Measurements from ENCODE around the gene TANC2. TPM values are rescaled to one million over a fixed set of nuclear protein-coding genes. Genes with fewer than 3 reads are reported as not detected.

The TANC2 gene
- 9.6 and 16.4 TPM in 2 replicates for total RNA-seq

GRCh38 chr17:62965686-62966425, at the start of gene TANC2:
Gene TANC2 (plus strand): TSS chr17:62966235. CDS start chr17:63009560, 43,325 bp downstream.
- DNase-seq (ENCODE audit: low read depth, low spot score), result peak; percentile 46

DNA sequence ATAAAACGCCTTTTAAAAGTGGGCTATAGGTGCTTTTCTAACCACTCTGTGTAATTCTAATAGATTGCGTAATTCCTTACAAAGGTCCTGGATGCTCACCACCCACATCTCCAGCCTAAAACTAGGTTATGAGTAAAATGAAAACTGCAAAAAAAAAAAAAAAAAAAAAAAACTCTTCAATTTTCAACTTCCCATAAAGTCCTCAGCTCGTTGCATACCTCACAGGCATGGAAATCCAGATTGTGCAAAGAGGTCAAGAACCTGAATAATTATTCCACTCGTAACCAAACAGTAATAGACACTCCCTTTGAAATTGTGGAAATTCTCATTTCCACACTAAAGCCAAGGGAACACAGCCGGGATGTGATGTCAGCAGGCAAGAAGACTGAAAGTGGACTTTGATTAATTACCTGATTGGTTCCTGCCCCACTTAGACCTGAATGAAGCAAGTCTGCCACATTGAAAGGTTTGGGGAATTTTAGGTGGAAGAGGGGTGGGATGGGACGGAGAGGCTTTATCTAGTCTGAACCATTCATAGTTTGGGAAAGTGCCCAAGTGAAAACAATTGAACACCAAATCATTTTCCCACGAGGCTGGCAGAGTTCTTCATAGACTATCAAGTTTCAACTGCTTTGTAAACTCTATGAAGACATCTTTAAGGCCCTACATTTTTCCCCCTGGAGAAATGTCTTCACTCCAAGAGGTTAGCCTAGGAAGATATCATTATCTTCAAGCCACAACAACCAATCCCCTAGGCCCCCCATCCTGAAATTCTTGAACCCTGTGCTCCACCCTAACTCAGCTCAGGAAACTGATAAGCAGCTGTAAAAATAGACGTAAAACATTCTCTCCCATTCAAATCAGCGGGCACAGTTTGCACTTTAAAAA, 49.1 kb upstream of the TANC2 start:
- DNase-seq (ENCODE audit: low read depth, low spot score), result no peak

DNA sequence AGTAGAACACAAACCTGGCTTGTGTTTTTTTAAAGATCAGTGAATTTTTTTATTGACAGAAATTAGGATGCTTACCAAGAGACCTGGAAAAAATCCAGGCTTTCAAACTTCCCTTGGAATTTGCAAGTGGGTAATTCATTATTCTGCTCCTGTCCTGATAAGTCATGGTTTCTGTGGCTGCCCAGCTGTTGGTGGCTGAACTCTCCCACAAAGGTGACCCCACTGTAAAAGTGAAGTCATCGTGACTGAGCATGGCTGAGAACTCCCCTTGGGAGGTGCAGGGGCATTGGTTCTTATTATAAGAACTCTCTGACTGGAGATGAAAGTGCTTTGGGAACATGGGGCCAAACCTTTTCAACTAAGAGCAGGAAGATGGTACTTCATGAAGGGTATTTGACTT, 46.6 kb upstream of the TANC2 start:
- no peak for DNase-seq (ENCODE audit: low read depth, low spot score)

- DNase-seq (ENCODE audit: low read depth, low spot score), result no peak
Measured at GRCh38 chr17:62920300-62920699, 45.7 kb upstream of the TANC2 start.

DNA sequence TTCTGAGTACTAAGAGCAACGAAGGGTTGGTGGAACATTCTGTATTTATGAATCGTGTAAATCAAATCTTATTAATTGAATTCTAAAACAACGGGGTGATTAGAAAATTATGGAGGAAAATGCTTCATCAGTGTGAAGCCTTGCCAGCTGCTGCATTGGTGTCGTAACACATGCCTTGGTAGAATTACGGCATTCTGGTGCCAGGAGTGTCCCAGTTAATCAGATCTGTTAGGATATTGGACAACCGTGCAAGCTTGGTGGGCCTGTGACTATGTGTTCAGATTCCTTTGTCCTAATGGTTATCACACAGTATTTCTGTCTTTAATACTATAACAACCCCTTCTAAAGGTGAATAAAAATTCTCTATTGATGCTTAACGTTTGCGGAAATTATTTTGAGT, 44.2 kb upstream of the TANC2 start:
- no peak for DNase-seq (ENCODE audit: low read depth, low spot score)

GRCh38 chr17:62923258-62924150, 42.5 kb upstream of the TANC2 start:
- DNase-seq (ENCODE audit: low read depth, low spot score), result no peak

GRCh38 chr17:62925267-62925836, 40.7 kb upstream of the TANC2 start:
- DNase-seq (ENCODE audit: low read depth, low spot score), result no peak

DNA sequence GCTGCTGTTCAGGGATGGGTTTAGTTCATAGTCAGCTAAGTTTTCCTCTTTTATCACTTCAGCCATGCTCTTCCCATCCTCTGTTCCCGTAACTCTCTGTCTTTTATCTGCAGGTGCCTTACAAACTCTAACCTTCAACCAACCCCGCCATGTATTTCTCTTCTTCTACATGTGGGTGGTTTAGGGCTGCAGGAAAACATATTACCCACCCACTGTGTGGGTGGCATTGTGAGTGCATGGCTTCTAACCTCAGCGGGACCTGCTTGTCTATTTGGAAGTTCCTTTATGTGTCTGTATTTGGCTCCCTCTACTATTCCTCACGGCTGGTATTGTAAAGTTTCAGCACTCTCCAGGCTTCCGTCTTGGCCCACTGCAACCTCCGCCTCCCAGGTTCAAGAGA, 39.0 kb upstream of the TANC2 start:
- DNase-seq (ENCODE audit: low read depth, low spot score), result no peak

GRCh38 chr17:62929320-62929719, 36.7 kb upstream of the TANC2 start:
- DNase-seq (ENCODE audit: low read depth, low spot score), result no peak

- DNase-seq (ENCODE audit: low read depth, low spot score), result no peak
Measured at GRCh38 chr17:62931101-62931500, 34.9 kb upstream of the TANC2 start.

GRCh38 chr17:62933501-62934385, 32.3 kb upstream of the TANC2 start:
- DNase-seq (ENCODE audit: low read depth, low spot score), result no peak

GRCh38 chr17:62935098-62935497, 30.9 kb upstream of the TANC2 start:
- no peak for DNase-seq (ENCODE audit: low read depth, low spot score)

- no peak for DNase-seq (ENCODE audit: low read depth, low spot score)
Measured at GRCh38 chr17:62935523-62935922, 30.5 kb upstream of the TANC2 start.

- DNase-seq (ENCODE audit: low read depth, low spot score), result no peak
Measured at GRCh38 chr17:62937606-62938005, 28.4 kb upstream of the TANC2 start.

DNA sequence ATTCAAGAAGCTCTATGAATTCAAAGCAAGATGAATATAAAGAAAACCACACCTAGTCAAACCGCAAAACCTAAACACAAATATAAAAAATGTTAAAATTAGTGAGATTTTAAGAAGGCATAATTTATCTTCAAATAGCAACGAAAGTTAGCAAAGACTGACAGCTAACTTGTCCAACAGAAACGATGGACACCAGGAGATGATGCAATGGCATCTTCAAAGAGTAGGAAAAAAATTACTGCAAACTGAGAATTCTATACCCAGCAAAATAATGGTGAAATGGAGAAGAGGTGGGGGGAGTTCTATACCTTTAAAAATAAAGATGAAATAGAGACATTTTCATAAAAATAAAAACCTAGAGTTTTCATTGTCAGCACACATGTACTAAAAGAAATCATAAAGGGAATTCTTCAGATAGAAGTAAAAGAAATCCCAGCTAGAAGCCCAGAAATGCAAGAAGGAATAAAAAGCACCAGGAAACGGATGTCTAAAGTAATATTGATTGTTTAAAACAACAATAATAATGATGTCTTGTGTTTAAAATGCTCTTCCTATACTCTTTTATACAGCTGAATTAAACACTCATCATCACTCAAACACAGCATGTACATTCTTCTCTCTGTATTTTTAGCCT, 24.6 kb upstream of the TANC2 start:
- no peak for DNase-seq (ENCODE audit: low read depth, low spot score)

DNA sequence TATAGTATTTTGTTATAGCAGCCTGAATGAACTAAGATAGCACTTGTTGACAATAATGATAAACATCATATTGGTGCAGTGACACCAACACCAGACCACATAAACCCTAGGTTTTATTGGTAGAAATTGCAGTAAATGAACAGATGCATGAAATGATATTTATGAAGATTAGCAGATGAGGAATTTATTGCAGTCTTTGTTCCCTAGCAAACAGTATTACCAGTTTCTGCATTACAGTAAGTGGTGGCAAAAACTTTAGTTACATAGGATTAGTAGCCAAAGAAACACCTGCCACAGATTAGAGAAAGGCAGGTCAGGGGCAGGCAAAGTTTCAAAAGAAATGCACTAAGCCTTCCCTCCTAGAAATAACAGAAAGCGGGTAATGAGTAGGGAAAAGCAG, 17.7 kb upstream of the TANC2 start:
- no peak for DNase-seq (ENCODE audit: low read depth, low spot score)

- DNase-seq (ENCODE audit: low read depth, low spot score), result no peak
Measured at GRCh38 chr17:62949036-62949435, 17.0 kb upstream of the TANC2 start.

DNA sequence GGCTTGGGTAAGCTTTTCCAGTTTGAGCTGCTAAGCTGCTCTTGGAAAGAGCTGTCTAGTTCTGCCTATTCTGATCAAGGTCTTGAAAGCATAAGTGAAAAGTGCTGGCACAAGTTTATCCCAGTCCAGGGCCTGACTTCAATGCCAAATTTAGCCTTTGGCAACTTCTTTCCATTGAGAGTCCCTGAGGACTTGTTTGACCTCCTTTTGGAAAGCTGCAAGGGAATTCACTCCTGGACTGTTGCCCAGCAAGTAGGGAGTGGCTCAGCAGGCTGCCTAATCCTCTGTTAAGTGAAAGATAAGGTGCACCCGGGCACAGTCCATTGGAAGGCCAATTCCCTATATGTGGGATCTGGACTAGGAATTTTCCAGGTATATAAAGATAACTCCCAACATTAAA, 16.0 kb upstream of the TANC2 start:
- DNase-seq (ENCODE audit: low read depth, low spot score), result no peak

DNA sequence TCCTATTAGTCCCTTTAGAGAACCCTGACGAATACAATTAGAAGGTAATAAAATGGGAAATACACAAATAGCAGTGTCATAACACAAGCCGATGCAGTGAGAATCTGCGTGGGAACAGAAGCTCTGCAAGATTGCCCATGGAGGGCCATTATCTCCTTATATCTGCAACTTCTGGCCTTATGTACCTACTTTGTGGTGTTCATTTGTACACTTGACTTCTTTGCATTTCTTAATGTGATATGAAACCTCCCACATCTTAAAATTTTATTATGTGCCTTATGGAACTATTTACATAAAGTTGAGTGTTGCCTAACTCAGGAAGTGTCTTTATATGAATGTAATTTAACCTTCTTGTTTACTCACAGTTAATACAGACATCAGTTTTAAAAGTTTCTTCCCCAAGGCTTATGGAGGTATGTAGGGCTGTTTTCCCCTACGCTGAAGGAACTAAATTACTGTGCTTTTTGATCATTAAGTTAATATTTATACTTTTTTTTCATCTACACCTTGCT, 10.1 kb upstream of the TANC2 start:
- DNase-seq (ENCODE audit: low read depth, low spot score), result no peak

- no peak for DNase-seq (ENCODE audit: low read depth, low spot score)
Measured at GRCh38 chr17:62963296-62963695, 2.7 kb upstream of the TANC2 start.
